HG02610 (cell line): ENCODE measurements around the gene CCL14.
A peak's percentile ranks its signal among the peaks of the same experiment; 100 is the strongest.
"Not testable (repeated sequence)": the region's sequence is repeated elsewhere in the genome, so short reads cannot be mapped to it uniquely, and the experiment has no call there.

Experiments used
- ATAC-seq: cut with Tn5 transposase; IDR thresholded peaks from one replicate; pipeline ENCODE4 v1.9.1; 2021; ENCODE audit warnings: mild to moderate bottlenecking, moderate library complexity; ENCODE audit not compliant: unreplicated experiment

Gene CCL14

GRCh38 chr17:35986643-35987042 is at the start of gene CCL14:
Gene CCL14 (minus strand): TSS chr17:35986729. CDS start chr17:35986649, 80 bp downstream.
- ATAC-seq, result no peak

- ATAC-seq, result no peak
Measured at GRCh38 chr17:36036235-36036634, 49.7 kb upstream of the CCL14 start.

GRCh38 chr17:36034127-36034526 is 47.6 kb upstream of the CCL14 start:
- ATAC-seq, result no peak

- ATAC-seq, result no peak
Measured at GRCh38 chr17:36030956-36031355, 44.4 kb upstream of the CCL14 start.

GRCh38 chr17:36027761-36028160 is 41.2 kb upstream of the CCL14 start:
- no peak for ATAC-seq

- no peak for ATAC-seq
Measured at GRCh38 chr17:36024106-36024869, 37.8 kb upstream of the CCL14 start.

- ATAC-seq, result no peak
Measured at GRCh38 chr17:36019423-36019822, 32.9 kb upstream of the CCL14 start.

GRCh38 chr17:36017799-36018198 is 31.3 kb upstream of the CCL14 start, which contains the start of gene CCL23:
Gene CCL23 (minus strand): TSS chr17:36017972. CDS start chr17:36017897, 75 bp downstream.
- ATAC-seq, result no peak

GRCh38 chr17:36016555-36016954 is 30.0 kb upstream of the CCL14 start:
- ATAC-seq, result no peak

- ATAC-seq, result not testable (repeated sequence)
Measured at GRCh38 chr17:36015895-36016294, 29.4 kb upstream of the CCL14 start.

GRCh38 chr17:36014946-36015345 is 28.4 kb upstream of the CCL14 start:
- no peak for ATAC-seq

- ATAC-seq, result no peak
Measured at GRCh38 chr17:36011201-36011600, 24.7 kb upstream of the CCL14 start.

GRCh38 chr17:36008998-36009665 is 22.6 kb upstream of the CCL14 start:
- no peak for ATAC-seq

GRCh38 chr17:36004594-36005108 is 18.1 kb upstream of the CCL14 start:
- no peak for ATAC-seq

- ATAC-seq, result peak; percentile 36
Measured at GRCh38 chr17:36002631-36003030, 16.1 kb upstream of the CCL14 start.

GRCh38 chr17:36001862-36002603 is 15.5 kb upstream of the CCL14 start:
- no peak for ATAC-seq

GRCh38 chr17:36001110-36001771 is 14.7 kb upstream of the CCL14 start, which contains the start of gene CCL15:
Gene CCL15 (minus strand): TSS chr17:36001553. CDS start chr17:36001492, 61 bp downstream.
- ATAC-seq, result no peak

GRCh38 chr17:36000732-36001109 is 14.2 kb upstream of the CCL14 start:
- ATAC-seq, result no peak

GRCh38 chr17:35998756-35999155 is 12.2 kb upstream of the CCL14 start:
- ATAC-seq, result no peak

GRCh38 chr17:35998018-35998545 is 11.6 kb upstream of the CCL14 start:
- no peak for ATAC-seq
